ENCODE data around the gene SLC25A14. TPM values are rescaled to one million over a fixed set of nuclear protein-coding genes. Genes with fewer than 3 reads are reported as not detected.

Gene SLC25A14, protein sequence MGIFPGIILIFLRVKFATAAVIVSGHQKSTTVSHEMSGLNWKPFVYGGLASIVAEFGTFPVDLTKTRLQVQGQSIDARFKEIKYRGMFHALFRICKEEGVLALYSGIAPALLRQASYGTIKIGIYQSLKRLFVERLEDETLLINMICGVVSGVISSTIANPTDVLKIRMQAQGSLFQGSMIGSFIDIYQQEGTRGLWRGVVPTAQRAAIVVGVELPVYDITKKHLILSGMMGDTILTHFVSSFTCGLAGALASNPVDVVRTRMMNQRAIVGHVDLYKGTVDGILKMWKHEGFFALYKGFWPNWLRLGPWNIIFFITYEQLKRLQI
- 14.7 TPM for total RNA-seq
- long read RNA-seq, transcript SLC25A14-213 (10 exons, 1,403 nt): major isoform, 8 of 18 reads
- long read RNA-seq, partial matches to known transcripts: 3 of 18 reads
- long read RNA-seq, other reads (novel, unspliced or antisense): 7 of 18 reads

DNA sequence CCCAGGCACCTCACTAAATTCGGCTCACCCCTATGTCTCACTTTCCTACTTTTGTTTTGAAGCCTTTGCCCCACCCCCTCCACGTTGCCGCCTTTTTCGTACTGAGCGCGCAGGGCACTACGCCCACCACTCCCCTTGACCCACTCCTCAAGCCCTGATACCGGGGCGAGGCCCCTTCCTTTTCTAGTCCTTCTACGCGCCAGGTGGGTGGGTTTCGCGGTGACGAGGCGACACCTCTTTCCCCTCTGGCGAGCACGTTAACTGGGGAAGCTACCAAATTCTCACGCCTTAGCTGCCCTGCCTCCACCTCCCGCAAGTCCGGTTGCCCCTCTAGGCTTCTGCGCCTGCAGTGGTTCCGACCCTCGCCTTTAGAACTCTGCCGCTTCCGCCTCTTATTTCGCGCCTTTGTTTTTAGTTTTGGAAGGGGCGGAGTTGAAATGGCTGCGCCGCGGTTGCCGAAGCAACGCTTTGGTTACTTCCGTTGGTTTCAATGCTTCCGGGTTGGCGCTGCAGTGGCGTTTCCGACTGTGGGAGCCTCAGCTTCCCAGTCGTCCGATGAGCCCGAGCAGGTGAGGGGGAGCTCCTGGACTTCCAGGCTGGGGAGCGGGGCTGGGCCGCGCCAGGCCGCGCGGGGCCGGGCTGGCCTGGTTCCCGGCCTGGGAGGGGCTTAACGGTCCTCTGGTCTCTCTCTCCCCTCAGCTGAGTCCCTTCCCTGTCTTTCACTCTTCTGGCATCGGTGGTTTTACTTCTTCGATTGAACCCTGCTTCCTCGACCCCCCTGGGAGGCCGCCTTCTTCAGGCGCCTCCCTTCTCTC lies at the start of gene SLC25A14:
SLC25A14 (plus strand) TSS at position 512 of the 815 bp plus-strand sequence. CDS start 360 bp downstream, outside the sequence.
- intact Hi-C loops (cut with DNase I): no loop called here
- TF ChIP-seq, protein P1, sequence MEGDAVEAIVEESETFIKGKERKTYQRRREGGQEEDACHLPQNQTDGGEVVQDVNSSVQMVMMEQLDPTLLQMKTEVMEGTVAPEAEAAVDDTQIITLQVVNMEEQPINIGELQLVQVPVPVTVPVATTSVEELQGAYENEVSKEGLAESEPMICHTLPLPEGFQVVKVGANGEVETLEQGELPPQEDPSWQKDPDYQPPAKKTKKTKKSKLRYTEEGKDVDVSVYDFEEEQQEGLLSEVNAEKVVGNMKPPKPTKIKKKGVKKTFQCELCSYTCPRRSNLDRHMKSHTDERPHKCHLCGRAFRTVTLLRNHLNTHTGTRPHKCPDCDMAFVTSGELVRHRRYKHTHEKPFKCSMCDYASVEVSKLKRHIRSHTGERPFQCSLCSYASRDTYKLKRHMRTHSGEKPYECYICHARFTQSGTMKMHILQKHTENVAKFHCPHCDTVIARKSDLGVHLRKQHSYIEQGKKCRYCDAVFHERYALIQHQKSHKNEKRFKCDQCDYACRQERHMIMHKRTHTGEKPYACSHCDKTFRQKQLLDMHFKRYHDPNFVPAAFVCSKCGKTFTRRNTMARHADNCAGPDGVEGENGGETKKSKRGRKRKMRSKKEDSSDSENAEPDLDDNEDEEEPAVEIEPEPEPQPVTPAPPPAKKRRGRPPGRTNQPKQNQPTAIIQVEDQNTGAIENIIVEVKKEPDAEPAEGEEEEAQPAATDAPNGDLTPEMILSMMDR (IDR thresholded peaks at IDR 0.05): no peak
- DNase-seq (peak; percentile 83), ATAC-seq (peak; percentile 95 to 97)
- Histone ChIP-seq H3K27ac (peak within 1 kb of the TSS; percentile 79), H3K9me3 (no peaks in the 10 kb centered on the region), H3K36me3 (no peaks in the 10 kb centered on the region), H3K27me3 (ENCODE audit: low read depth) (no peaks in the 10 kb centered on the region), H3K4me3 (peak within 1 kb of the TSS; percentile 70), H3K4me1 (no peaks in the 10 kb centered on the region)

DNA sequence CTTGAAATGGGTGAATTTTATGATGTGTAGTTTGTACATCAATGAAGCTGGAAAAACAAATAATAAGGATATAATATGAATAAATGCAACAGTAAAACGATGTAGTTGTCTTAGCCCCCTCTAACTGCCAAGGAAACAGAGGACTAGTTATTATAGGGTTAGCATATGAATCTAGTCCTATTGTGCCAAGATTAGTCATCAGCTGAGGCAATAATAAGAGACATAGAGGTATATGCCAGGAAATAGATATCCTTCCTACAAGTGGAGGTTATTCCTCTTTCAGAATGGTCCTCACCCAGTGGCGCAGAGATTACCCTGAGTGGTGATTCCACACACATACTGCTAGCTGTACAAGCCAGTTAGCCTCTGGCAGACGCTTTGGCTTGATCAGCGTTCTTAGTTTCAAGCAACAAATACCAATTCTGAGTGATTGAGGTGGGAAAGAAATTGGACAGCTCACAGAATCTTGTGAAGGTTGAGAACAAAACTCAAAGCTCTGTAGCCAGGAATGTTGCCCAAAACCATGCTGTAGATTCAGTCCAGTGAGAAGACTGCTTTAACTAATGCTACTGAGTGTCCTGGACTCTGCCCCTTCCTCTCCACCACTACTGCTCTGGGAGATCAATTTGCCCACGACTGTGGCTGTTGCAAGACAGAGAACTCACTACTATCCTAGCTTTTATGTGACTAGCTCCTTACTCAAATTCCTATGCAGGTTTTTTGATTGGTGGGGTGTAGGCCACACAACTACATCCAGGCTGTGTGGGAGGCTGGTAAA lies 44.0 kb upstream of the SLC25A14 start:
- ATAC-seq (no peak), DNase-seq (no peak)
- intact Hi-C loops (cut with DNase I): no loop called here
- Histone ChIP-seq H3K4me3 (no peak overlapping the region), H3K27ac (no peak overlapping the region), H3K9me3 (no peaks in the 10 kb centered on the region), H3K27me3 (ENCODE audit: low read depth) (no peaks in the 10 kb centered on the region), H3K4me1 (no peaks in the 10 kb centered on the region), H3K36me3 (no peaks in the 10 kb centered on the region)
- TF ChIP-seq, protein P1 (IDR thresholded peaks at IDR 0.05): no peak

DNA sequence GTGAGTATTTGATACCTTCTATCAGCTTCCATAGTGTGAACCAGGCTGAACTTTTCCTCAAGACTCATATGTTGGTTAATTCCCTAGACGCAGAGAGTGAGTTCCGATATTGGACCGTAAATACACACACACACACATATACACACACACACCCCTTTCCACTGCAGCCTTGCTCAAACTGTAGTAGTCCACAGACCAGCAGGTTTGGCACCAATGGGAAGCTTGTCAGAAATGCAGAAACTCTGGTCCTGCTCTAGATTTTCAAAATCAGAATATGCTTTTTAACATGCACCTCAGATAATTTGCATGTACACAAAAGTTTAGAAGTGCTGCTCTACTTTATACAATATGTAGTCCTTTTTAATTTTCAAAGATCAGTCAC lies 43.4 kb upstream of the SLC25A14 start:
- H3K27me3 ChIP-seq (ENCODE audit: low read depth): no peaks in the 10 kb centered on the region
- no peaks in the 10 kb centered on the region for H3K4me1 ChIP-seq
- DNase-seq (no peak), ATAC-seq (no peak)
- no peak overlapping the region for H3K27ac ChIP-seq
- TF ChIP-seq, protein P1 (IDR thresholded peaks at IDR 0.05): no peak
- intact Hi-C loops (cut with DNase I): no loop called here
- H3K9me3 ChIP-seq: no peaks in the 10 kb centered on the region
- H3K36me3 ChIP-seq: no peaks in the 10 kb centered on the region
- no peak overlapping the region for H3K4me3 ChIP-seq

DNA sequence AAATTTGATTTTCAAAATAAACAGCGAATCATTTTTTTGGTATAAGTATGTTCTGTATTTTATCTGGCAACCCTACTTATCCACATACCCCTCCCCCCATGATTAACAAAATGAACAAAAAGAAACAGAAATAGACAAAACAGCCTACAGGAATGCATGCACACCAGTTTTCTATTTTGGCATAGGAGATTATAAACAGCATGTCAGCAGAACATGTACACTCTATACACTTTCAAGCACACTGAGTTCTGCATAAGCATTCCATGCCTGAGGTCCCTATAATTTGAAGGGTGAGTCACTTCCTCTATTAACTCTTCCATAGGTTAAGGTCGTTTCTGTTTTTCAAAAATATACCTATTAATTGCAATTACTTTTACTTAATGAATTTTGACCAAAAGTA lies 43.0 kb upstream of the SLC25A14 start:
- Histone ChIP-seq H3K4me1 (no peaks in the 10 kb centered on the region), H3K9me3 (no peaks in the 10 kb centered on the region), H3K27me3 (ENCODE audit: low read depth) (no peaks in the 10 kb centered on the region), H3K36me3 (no peaks in the 10 kb centered on the region), H3K27ac (no peak overlapping the region), H3K4me3 (no peak overlapping the region)
- intact Hi-C loops (cut with DNase I): no loop called here
- TF ChIP-seq, protein P1 (IDR thresholded peaks at IDR 0.05): no peak
- no peak for ATAC-seq
- DNase-seq: no peak
